ENCODE measurements around the gene SESN1. TPM values are rescaled to one million over a fixed set of nuclear protein-coding genes. Genes with fewer than 3 reads are reported as not detected.

SESN1 gene
- total RNA-seq, 1 experiment from 2014 or later: 30.2 TPM

DNA sequence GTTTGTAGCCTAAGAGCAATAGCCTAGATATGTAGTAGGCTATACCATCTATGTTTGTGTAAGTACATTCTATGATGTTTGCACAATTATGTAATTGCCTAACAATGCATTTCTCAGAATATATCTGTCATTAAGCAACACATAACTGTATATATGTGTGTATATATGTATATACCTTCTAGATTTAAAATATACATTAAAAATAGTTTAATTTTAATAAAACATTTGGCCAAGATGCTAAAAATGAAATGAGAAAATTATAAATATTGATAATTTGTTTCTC, 20.6 kb downstream of the SESN1 start:
- H3K27me3 Mint-ChIP-seq (ENCODE audit: low read depth): no peaks in the 10 kb centered on the region
- no peaks in the 10 kb centered on the region for H3K9me3 Mint-ChIP-seq
- H3K4me1 Mint-ChIP-seq: peaks cover 4% of the 10 kb centered on the region
- H3K27ac Mint-ChIP-seq: no peak overlapping the region
- TF ChIP-seq SOX15 (CRISPR knock-in tag; IDR thresholded peaks at IDR 0.05) (no peak), ZNF138 (CRISPR knock-in tag; conservative IDR thresholded peaks at IDR 0.05) (no peak), ESRRA (CRISPR knock-in tag; IDR thresholded peaks at IDR 0.05; ENCODE audit: borderline replicate concordance) (no peak), GTF2I (CRISPR knock-in tag; conservative IDR thresholded peaks at IDR 0.05) (no peak), E2F5 (CRISPR knock-in tag; IDR thresholded peaks at IDR 0.05) (no peak), SP1 (CRISPR knock-in tag; conservative IDR thresholded peaks at IDR 0.05) (no peak), NR2C2 (CRISPR knock-in tag; IDR thresholded peaks at IDR 0.05) (no peak), ZNF121 (CRISPR knock-in tag; IDR thresholded peaks at IDR 0.05) (no peak), OVOL2 (CRISPR knock-in tag; IDR thresholded peaks at IDR 0.05; ENCODE audit: borderline replicate concordance) (no peak), ZNF416 (CRISPR knock-in tag; IDR thresholded peaks at IDR 0.05) (no peak), TCF7 (CRISPR knock-in tag; IDR thresholded peaks at IDR 0.05; ENCODE audit: low read depth) (no peak)
- TF ChIP-seq, protein P1, sequence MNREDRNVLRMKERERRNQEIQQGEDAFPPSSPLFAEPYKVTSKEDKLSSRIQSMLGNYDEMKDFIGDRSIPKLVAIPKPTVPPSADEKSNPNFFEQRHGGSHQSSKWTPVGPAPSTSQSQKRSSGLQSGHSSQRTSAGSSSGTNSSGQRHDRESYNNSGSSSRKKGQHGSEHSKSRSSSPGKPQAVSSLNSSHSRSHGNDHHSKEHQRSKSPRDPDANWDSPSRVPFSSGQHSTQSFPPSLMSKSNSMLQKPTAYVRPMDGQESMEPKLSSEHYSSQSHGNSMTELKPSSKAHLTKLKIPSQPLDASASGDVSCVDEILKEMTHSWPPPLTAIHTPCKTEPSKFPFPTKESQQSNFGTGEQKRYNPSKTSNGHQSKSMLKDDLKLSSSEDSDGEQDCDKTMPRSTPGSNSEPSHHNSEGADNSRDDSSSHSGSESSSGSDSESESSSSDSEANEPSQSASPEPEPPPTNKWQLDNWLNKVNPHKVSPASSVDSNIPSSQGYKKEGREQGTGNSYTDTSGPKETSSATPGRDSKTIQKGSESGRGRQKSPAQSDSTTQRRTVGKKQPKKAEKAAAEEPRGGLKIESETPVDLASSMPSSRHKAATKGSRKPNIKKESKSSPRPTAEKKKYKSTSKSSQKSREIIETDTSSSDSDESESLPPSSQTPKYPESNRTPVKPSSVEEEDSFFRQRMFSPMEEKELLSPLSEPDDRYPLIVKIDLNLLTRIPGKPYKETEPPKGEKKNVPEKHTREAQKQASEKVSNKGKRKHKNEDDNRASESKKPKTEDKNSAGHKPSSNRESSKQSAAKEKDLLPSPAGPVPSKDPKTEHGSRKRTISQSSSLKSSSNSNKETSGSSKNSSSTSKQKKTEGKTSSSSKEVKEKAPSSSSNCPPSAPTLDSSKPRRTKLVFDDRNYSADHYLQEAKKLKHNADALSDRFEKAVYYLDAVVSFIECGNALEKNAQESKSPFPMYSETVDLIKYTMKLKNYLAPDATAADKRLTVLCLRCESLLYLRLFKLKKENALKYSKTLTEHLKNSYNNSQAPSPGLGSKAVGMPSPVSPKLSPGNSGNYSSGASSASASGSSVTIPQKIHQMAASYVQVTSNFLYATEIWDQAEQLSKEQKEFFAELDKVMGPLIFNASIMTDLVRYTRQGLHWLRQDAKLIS (CRISPR knock-in tag; IDR thresholded peaks at IDR 0.05; ENCODE audit: borderline replicate concordance): no peak
- TF ChIP-seq, protein P2, sequence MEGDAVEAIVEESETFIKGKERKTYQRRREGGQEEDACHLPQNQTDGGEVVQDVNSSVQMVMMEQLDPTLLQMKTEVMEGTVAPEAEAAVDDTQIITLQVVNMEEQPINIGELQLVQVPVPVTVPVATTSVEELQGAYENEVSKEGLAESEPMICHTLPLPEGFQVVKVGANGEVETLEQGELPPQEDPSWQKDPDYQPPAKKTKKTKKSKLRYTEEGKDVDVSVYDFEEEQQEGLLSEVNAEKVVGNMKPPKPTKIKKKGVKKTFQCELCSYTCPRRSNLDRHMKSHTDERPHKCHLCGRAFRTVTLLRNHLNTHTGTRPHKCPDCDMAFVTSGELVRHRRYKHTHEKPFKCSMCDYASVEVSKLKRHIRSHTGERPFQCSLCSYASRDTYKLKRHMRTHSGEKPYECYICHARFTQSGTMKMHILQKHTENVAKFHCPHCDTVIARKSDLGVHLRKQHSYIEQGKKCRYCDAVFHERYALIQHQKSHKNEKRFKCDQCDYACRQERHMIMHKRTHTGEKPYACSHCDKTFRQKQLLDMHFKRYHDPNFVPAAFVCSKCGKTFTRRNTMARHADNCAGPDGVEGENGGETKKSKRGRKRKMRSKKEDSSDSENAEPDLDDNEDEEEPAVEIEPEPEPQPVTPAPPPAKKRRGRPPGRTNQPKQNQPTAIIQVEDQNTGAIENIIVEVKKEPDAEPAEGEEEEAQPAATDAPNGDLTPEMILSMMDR (IDR thresholded peaks at IDR 0.05): no peak
- TF ChIP-seq, protein P3, sequence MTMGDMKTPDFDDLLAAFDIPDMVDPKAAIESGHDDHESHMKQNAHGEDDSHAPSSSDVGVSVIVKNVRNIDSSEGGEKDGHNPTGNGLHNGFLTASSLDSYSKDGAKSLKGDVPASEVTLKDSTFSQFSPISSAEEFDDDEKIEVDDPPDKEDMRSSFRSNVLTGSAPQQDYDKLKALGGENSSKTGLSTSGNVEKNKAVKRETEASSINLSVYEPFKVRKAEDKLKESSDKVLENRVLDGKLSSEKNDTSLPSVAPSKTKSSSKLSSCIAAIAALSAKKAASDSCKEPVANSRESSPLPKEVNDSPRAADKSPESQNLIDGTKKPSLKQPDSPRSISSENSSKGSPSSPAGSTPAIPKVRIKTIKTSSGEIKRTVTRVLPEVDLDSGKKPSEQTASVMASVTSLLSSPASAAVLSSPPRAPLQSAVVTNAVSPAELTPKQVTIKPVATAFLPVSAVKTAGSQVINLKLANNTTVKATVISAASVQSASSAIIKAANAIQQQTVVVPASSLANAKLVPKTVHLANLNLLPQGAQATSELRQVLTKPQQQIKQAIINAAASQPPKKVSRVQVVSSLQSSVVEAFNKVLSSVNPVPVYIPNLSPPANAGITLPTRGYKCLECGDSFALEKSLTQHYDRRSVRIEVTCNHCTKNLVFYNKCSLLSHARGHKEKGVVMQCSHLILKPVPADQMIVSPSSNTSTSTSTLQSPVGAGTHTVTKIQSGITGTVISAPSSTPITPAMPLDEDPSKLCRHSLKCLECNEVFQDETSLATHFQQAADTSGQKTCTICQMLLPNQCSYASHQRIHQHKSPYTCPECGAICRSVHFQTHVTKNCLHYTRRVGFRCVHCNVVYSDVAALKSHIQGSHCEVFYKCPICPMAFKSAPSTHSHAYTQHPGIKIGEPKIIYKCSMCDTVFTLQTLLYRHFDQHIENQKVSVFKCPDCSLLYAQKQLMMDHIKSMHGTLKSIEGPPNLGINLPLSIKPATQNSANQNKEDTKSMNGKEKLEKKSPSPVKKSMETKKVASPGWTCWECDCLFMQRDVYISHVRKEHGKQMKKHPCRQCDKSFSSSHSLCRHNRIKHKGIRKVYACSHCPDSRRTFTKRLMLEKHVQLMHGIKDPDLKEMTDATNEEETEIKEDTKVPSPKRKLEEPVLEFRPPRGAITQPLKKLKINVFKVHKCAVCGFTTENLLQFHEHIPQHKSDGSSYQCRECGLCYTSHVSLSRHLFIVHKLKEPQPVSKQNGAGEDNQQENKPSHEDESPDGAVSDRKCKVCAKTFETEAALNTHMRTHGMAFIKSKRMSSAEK (CRISPR knock-in tag; IDR thresholded peaks at IDR 0.05; ENCODE audit: borderline replicate concordance): no peak
- TF ChIP-seq, protein P4, sequence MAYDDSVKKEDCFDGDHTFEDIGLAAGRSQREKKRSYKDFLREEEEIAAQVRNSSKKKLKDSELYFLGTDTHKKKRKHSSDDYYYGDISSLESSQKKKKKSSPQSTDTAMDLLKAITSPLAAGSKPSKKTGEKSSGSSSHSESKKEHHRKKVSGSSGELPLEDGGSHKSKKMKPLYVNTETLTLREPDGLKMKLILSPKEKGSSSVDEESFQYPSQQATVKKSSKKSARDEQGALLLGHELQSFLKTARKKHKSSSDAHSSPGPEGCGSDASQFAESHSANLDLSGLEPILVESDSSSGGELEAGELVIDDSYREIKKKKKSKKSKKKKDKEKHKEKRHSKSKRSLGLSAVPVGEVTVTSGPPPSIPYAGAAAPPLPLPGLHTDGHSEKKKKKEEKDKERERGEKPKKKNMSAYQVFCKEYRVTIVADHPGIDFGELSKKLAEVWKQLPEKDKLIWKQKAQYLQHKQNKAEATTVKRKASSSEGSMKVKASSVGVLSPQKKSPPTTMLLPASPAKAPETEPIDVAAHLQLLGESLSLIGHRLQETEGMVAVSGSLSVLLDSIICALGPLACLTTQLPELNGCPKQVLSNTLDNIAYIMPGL (CRISPR knock-in tag; IDR thresholded peaks at IDR 0.05): no peak
- TF ChIP-seq, protein P5, sequence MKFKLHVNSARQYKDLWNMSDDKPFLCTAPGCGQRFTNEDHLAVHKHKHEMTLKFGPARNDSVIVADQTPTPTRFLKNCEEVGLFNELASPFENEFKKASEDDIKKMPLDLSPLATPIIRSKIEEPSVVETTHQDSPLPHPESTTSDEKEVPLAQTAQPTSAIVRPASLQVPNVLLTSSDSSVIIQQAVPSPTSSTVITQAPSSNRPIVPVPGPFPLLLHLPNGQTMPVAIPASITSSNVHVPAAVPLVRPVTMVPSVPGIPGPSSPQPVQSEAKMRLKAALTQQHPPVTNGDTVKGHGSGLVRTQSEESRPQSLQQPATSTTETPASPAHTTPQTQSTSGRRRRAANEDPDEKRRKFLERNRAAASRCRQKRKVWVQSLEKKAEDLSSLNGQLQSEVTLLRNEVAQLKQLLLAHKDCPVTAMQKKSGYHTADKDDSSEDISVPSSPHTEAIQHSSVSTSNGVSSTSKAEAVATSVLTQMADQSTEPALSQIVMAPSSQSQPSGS (CRISPR knock-in tag; IDR thresholded peaks at IDR 0.05; ENCODE audit: borderline replicate concordance, low read depth): no peak
- ATAC-seq: no peak
- H3K36me3 Mint-ChIP-seq: no peaks in the 10 kb centered on the region
- DNase-seq (ENCODE audit: low spot score): no peak
- CTCF ChIA-PET: interaction anchor here (1.8 to 3.9 kb wide), 3 partner anchors 21 to 532 kb away, joined by 7 to 26 read pairs (median 14); partner anchors contain the start of genes CEP57L1 and SESN1
- POLR2A ChIA-PET: no interaction called here
- H3K4me3 Mint-ChIP-seq: no peak overlapping the region
